Parathyroid adenoma (tissue), 2 donors: Measurements from ENCODE around the gene FAM72A.

Source experiments
- H2AFZ ChIP-seq: fragments of 300-600 bp; sonication (generic); one replicate; pipeline ENCODE4 v1.7.0; 2017; ENCODE audit warnings: antibody characterized with exemption, mild to moderate bottlenecking
- H3K27ac ChIP-seq: fragments of 300-600 bp; sonication (generic); one replicate; pipeline ENCODE4 v1.7.0; 2017
- H3K27me3 ChIP-seq: fragments of 300-600 bp; sonication (generic); one replicate; pipeline ENCODE4 v1.7.0; 2017; ENCODE audit warnings: low read length; ENCODE audit not compliant: control insufficient read depth, insufficient read depth
- H3K36me3 ChIP-seq: fragments of 300-600 bp; sonication (generic); one replicate; pipeline ENCODE4 v1.7.0; 2017; ENCODE audit warnings: low read length; ENCODE audit not compliant: control insufficient read depth, insufficient read depth
- H3K4me1 ChIP-seq: fragments of 300-600 bp; sonication (generic); one replicate; pipeline ENCODE4 v1.7.0; 2017; ENCODE audit warnings: control low read depth
- H3K4me2 ChIP-seq: fragments of 300-600 bp; sonication (generic); one replicate; pipeline ENCODE4 v1.7.0; 2017; ENCODE audit warnings: low read length
- H3K4me3 ChIP-seq: fragments of 300-600 bp; sonication (generic); one replicate; pipeline ENCODE4 v1.7.0; 2017; ENCODE audit warnings: low read depth, low read length
- H3K79me2 ChIP-seq: fragments of 300-600 bp; sonication (generic); one replicate; pipeline ENCODE4 v1.7.0; 2017; ENCODE audit warnings: control low read depth
- H3K9ac ChIP-seq: fragments of 300-600 bp; sonication (generic); one replicate; pipeline ENCODE4 v1.7.0; 2017; ENCODE audit warnings: mild to moderate bottlenecking
- H3K9me3 ChIP-seq: fragments of 300-600 bp; sonication (generic); one replicate; pipeline ENCODE4 v1.7.0; 2017; ENCODE audit warnings: low read length; ENCODE audit not compliant: control insufficient read depth
- TF ChIP-seq, protein P1 (sequence below): fragments of 300-600 bp; sonication (generic); IDR thresholded peaks from one replicate; pipeline ENCODE4 v1.7.0; 2017; ENCODE audit warnings: antibody characterized with exemption, mild to moderate bottlenecking
- donor health status: primary hyperparathyroidism.

The FAM72A gene

DNA sequence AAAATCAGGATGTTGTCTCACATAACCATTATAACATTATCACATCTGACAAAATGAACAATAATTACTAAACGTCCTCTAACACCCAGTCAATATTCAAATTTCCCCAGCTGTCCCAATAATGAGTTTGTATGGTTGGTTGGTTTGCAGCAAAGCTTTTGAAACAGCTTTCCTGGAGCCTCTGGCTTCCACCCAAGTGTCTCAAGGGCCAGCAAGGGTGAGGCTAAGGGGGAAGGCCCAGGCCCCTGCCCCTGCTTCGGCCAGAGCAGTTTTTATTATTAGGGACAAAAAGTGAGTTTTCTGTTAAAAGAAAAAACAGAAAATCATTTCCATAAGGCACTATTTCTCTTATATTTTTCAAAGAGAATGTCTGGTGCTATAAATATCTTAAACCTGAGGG is 66.4 kb downstream of the FAM72A start:
- Histone ChIP-seq H3K27me3 (no peaks in the 10 kb centered on the region), H3K79me2 (no peaks in the 10 kb centered on the region), H2AFZ (no peak overlapping the region), H3K36me3 (no peaks in the 10 kb centered on the region), H3K9me3 (no peaks in the 10 kb centered on the region), H3K4me3 (no peak overlapping the region), H3K27ac (no peak overlapping the region), H3K9ac (no peak overlapping the region), H3K4me1 (no peaks in the 10 kb centered on the region), H3K4me2 (no peak overlapping the region)
- TF ChIP-seq, protein P1, sequence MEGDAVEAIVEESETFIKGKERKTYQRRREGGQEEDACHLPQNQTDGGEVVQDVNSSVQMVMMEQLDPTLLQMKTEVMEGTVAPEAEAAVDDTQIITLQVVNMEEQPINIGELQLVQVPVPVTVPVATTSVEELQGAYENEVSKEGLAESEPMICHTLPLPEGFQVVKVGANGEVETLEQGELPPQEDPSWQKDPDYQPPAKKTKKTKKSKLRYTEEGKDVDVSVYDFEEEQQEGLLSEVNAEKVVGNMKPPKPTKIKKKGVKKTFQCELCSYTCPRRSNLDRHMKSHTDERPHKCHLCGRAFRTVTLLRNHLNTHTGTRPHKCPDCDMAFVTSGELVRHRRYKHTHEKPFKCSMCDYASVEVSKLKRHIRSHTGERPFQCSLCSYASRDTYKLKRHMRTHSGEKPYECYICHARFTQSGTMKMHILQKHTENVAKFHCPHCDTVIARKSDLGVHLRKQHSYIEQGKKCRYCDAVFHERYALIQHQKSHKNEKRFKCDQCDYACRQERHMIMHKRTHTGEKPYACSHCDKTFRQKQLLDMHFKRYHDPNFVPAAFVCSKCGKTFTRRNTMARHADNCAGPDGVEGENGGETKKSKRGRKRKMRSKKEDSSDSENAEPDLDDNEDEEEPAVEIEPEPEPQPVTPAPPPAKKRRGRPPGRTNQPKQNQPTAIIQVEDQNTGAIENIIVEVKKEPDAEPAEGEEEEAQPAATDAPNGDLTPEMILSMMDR: no peak
